ENCODE measurements around the gene GTF2E1.

DNA sequence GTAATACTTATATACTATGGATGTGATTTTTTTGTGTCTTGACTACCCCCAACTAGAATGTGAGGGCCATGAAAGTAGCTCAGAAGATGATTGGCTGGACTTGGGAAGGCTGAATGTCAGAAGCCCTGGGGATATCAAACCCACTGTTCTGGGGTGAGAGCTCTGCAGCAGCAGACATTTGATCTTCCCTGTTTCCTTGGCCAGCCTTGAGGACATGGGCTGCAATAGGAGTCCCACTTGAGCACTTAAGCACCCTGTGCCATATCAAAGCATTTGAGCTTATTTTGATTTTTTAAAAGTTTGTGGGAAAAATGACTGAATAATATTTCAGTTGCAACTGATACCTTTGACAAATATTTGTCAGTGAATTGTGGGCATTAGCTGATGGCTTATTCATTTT, 21.7 kb downstream of the GTF2E1 start:
- TF ChIP-seq CTCF (IDR thresholded peaks at IDR 0.05), result no peak
- TF ChIP-seq CREM (CRISPR knock-in tag; IDR thresholded peaks at IDR 0.05), result no peak
- no peak for TF ChIP-seq E2F4 (CRISPR knock-in tag; IDR thresholded peaks at IDR 0.05; ENCODE audit: borderline replicate concordance, low read depth)
- TF ChIP-seq, protein P1, sequence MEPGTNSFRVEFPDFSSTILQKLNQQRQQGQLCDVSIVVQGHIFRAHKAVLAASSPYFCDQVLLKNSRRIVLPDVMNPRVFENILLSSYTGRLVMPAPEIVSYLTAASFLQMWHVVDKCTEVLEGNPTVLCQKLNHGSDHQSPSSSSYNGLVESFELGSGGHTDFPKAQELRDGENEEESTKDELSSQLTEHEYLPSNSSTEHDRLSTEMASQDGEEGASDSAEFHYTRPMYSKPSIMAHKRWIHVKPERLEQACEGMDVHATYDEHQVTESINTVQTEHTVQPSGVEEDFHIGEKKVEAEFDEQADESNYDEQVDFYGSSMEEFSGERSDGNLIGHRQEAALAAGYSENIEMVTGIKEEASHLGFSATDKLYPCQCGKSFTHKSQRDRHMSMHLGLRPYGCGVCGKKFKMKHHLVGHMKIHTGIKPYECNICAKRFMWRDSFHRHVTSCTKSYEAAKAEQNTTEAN (CRISPR knock-in tag; IDR thresholded peaks at IDR 0.05), result no peak
- TF ChIP-seq TEAD4 (CRISPR knock-in tag; IDR thresholded peaks at IDR 0.05), result no peak
- no peak for TF ChIP-seq ZBTB21 (CRISPR knock-in tag; IDR thresholded peaks at IDR 0.05; ENCODE audit: borderline replicate concordance)
- TF ChIP-seq, protein P2, sequence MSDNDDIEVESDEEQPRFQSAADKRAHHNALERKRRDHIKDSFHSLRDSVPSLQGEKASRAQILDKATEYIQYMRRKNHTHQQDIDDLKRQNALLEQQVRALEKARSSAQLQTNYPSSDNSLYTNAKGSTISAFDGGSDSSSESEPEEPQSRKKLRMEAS (CRISPR knock-in tag; IDR thresholded peaks at IDR 0.05), result no peak
- no peak for TF ChIP-seq AFF4 (CRISPR knock-in tag; IDR thresholded peaks at IDR 0.05; ENCODE audit: borderline replicate concordance)
- no peak for TF ChIP-seq ZNF425 (CRISPR knock-in tag; conservative IDR thresholded peaks at IDR 0.05)
- no peak for TF ChIP-seq NFYB (CRISPR knock-in tag; conservative IDR thresholded peaks at IDR 0.05; ENCODE audit: low read depth)
- no peak for TF ChIP-seq IRF1 (CRISPR knock-in tag; IDR thresholded peaks at IDR 0.05)

Measured in WTC11 (cell line).